Adrenal gland (tissue), 5 donors: ENCODE data around the gene GOLGA8F.
"Not testable (repeated sequence)": the region's sequence is repeated elsewhere in the genome, so short reads cannot be mapped to it uniquely, and the experiment has no call there.

Experiments
- POLR2A ChIP-seq, 2 donors: fragments of 450-650 bp; IDR thresholded peaks; one replicate each; pipeline ENCODE4 v1.6.1; 2017; ENCODE audit warnings: antibody characterized with exemption in 2 of 2, mild to moderate bottlenecking in 2 of 2, moderate library complexity in 1 of 2
- TF ChIP-seq, protein P1 (sequence below), 6 experiments: fragments of 450-650 bp in 4 of 6; fragments of 200-600 bp in 2 of 6; sonication (generic) in 1 of 6; IDR thresholded peaks; 1 replicate in 5 of 6; 2 replicates in 1 of 6; pipeline versions ENCODE4 v1.5.1 to v1.8.0; 2016 to 2021; ENCODE audit warnings: antibody characterized with exemption in 6 of 6, mild to moderate bottlenecking in 2 of 6, moderate library complexity in 1 of 6
- donor health status: DM: no; HTN: no; CAD: no.

DNA sequence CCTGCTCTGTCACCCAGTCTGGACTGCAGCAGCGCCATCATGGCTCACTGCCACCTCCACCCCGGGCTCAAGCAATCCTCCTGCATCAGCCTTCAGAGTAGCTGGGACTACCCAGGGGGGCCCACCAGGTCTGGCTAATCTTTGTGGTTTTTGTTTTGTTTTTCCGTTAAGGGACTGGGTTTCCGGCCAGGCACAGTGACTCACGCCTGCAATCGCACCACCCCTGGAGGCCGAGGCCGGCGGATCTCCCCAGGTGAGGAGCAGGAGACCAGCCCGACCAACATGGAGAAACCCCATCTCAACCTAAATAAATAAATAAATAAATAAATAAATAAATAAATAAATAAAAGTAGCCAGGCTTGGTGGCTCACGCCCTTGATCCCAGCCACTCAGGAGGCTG, 17.6 kb downstream of the GOLGA8F start:
- TF ChIP-seq, protein P1, sequence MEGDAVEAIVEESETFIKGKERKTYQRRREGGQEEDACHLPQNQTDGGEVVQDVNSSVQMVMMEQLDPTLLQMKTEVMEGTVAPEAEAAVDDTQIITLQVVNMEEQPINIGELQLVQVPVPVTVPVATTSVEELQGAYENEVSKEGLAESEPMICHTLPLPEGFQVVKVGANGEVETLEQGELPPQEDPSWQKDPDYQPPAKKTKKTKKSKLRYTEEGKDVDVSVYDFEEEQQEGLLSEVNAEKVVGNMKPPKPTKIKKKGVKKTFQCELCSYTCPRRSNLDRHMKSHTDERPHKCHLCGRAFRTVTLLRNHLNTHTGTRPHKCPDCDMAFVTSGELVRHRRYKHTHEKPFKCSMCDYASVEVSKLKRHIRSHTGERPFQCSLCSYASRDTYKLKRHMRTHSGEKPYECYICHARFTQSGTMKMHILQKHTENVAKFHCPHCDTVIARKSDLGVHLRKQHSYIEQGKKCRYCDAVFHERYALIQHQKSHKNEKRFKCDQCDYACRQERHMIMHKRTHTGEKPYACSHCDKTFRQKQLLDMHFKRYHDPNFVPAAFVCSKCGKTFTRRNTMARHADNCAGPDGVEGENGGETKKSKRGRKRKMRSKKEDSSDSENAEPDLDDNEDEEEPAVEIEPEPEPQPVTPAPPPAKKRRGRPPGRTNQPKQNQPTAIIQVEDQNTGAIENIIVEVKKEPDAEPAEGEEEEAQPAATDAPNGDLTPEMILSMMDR (IDR thresholded peaks at IDR 0.05) = not testable (repeated sequence)
- not testable (repeated sequence) for TF ChIP-seq POLR2A (IDR thresholded peaks at IDR 0.05)
